Fibroblast of skin of left biceps (primary cell): Measurements from ENCODE around the gene FXR2.

Experiments
- DNase-seq, 2 experiments: peaks; one replicate each; pipeline ENCODE4 v3.0.0-alpha.2; 2013; ENCODE audit warnings: low read depth in 2 of 2

The FXR2 gene

DNA sequence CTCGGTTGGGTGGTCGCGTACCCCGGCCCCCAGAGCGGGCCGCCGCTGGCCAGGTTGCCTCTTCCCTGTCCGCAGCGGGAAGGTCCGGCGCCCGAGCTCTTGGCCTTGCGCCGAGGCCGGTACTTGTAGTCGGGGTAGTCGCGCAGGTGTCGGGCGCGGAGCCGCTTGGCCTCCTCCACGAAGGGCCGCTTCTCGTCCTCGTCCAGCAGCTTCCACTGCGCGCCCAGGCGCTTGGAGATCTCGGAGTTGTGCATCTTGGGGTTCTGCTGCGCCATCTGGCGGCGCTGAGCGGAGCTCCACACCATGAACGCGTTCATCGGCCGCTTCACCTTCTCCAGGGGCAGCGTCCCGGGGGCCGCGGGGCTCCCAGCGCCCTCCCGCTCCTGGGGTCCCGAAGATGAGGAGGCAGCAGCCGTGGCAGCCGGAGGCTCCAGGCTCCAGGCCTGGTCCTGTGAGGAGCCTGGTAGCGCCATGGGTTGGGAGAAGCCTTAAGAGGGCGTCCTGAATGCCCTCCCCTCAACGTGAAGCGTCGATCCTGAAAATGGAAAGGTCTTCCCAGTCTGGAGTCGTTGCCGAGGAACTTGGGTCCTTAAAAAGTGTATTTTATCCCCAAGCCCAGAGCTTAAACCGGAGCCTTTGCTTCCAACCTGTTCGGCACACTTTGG is 25.4 kb downstream of the FXR2 start:
- no peak for DNase-seq

DNA sequence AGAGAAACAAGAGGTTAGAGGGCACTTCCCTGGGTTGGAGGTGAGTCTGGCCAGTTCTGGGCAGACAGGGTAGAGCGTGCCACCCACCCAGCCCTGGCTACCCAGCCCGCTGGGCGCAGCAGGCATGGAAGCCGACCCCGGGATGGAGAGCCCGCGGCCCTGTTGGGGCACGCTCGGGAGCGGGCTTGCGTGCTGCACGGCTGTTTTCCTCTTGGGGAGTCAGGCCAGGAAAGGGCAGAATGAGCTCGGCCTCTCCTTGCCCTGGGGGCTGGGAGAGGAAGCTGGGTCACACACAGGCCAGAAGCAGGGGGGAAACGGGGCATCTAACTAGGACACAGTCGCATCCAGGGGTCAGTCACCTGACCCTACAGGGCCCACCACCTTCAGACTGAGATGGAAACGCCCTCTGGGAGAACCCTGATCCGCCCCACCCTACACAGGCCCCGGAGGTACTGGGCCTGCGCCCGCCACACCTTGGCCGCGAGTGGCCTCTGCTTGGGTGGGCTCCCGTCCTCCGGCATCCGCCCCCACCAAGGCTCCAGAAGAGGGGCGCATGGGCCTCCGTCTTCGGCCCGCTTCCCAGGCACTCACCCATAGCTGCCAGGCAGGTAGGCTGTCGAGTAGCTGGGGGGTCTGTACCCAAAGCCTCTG is 26.0 kb downstream of the FXR2 start:
- no peak for DNase-seq

DNA sequence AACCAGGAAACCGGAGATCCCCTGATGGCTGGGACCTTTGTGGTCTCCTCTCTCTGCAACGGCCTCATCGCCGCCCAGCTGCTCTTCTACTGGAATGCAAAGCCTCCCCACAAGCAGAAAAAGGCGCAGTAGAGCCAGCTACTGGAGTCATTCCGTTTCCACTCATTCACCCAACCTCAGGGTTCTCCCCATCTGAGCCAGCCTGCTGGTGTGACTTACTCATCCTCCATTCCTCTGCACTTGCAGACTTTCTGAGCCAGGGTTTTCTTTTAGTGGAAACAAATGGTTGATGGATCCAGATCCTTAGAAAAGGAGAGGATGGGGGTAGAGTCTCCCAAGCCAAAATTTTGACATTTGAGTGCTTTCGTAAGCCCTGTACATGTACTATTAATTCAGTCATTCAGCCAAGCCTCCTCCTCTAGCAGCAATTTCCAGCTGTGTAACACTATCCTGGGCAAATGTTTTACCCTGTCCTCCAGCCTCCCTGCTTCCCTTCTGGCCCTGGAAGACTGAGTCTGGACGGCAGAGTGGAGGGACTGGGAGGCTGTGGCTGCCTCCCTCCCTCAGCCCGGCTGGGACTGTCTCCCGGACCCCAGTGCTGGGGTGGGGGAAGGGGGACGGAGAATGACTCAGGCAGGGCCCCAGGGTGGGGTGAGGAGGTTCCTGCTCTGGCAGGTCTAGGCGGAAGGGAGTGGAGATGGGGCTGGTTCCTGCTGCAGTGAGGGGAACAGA is 27.1 kb downstream of the FXR2 start:
- peak; percentile 85 to 87 for DNase-seq

DNA sequence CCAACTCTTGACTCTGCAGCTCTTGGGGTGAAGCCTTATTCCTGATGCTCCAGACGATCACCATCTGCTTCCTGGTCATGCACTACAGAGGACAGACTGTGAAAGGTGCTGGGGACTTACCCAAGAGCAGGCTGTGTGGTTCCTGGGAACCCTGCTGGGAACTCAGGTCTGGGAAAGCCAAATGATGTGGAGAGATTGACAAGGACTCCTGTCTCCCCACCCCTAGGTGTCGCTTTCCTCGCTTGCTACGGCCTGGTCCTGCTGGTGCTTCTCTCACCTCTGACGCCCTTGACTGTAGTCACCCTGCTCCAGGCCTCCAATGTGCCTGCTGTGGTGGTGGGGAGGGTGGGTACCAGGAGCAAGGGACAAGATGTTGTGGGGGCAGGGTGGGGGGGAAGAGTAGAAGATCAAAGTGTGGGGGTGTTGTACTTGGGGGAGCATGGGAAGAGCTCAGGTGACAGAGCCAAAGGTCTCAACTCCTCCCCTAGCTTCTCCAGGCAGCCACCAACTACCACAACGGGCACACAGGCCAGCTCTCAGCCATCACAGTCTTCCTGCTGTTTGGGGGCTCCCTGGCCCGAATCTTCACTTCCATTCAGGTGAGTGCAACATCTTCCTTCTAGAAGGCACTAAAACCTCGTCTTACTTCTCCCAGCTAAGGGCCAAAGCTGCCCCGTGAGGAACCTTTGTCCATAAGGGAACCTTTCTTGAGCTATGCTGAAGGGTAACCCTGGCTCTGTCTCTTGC is 27.9 kb downstream of the FXR2 start:
- DNase-seq: no peak

GRCh38 chr17:7583253-7584109 is 31.2 kb downstream of the FXR2 start, which contains the start of gene MPDU1:
TSS of gene MPDU1 (plus strand) at chr17:7583852. CDS start at chr17:7583863, 11 bp downstream.
- peak; percentile 96 for DNase-seq

DNA sequence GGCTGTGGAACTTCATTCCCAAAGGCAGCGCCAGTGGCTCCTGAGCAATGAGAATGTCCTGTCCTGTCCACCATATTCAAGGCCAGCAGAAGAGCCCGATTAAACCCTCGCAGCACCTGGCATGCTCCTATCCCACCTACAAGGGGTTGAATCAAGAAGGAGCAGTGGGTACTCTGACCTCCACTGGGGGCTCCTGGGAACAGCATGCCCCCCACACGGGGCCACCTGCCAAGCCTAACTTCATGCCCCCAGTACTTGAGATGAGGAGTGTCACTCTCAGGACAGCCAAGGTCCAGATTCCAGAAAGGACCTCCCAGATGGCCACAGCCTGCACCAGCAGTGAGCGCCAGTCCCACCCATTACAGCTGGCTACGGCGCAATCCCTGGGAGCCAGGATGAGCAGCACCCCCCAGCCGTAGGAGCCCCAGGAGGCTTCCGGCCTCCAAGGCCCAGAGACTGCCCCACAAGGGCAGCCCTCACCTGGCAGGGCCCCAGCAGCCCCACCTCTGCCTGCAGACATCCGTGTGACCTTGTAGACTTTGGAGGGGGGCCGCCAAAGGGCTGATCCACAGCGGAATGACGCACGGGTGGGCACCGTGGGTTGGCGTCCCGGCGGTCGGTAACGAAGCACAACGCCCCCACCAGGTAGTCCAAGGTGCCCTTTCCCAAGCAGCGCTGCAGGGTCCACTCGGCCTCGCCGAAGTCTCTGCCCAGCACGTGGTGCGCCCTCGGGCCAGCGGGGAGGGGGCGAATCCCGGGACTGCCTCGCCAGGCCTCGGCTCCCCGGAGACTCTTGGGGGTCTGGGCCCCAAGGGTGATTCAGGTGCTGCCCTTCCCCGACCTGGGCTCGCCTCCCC is 32.1 kb downstream of the FXR2 start:
- DNase-seq: no peak

DNA sequence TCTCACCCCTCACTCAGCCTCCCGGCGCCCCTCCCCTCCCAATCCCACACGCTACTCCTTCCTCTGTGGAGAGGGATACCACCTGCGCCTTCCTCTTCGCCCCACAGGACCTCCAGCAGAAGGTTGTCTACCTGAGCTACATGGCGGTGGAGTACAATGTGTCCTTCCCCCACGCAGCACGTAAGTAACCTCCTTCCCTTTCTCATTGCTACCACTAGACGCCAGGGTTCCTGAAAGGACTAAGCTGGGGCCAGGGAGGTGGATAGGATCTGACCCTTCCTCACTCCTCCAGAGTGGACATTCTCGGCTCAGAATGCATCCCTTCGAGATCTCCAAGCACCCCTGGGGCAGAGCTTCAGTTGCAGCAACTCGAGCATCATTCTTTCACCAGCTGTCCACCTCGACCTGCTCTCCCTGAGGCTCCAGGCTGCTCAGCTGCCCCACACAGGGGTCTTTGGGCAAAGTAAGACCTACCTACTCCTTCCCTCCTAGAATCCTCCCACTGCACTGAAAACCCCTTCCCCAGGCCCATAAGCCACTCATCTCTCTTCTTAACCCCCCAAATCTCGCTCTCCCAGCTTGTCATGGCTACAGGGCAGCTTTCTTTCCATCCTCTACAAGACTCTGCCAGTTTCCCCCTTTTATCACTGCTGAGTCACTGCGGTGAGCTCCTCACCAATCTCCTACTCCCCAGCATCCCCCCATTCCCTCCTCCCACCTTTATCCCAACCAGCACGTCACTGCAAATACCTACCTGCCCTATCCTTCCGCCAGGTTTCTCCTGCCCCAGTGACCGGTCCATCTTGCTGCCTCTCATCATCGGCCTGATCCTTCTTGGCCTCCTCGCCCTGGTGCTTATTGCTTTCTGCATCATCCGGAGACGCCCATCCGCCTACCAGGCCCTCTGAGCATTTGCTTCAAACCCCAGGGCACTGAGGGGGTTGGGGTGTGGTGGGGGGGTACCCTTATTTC is 33.8 kb downstream of the FXR2 start:
- DNase-seq: no peak

- no peak for DNase-seq
Observed at GRCh38 chr17:7579834-7580603, 34.7 kb downstream of the FXR2 start.

GRCh38 chr17:7579001-7579833 is 35.5 kb downstream of the FXR2 start, which contains the start of gene CD68:
TSS of gene CD68 (plus strand) at chr17:7579638. CDS start at chr17:7579678, 40 bp downstream.
- DNase-seq: peak; percentile 57 to 65

GRCh38 chr17:7577327-7578199 is 37.1 kb downstream of the FXR2 start:
- no peak for DNase-seq

- DNase-seq: no peak
Observed at GRCh38 chr17:7576432-7576937, 38.2 kb downstream of the FXR2 start.

GRCh38 chr17:7575959-7576358 is 38.7 kb downstream of the FXR2 start:
- DNase-seq: no peak

- DNase-seq: no peak
Observed at GRCh38 chr17:7575481-7575883, 39.2 kb downstream of the FXR2 start.

GRCh38 chr17:7574176-7574953 is 40.3 kb downstream of the FXR2 start:
- DNase-seq: no peak
